Tibial nerve (tissue), 4 donors: ENCODE results near the gene LRP6. TPM values are rescaled to one million over a fixed set of nuclear protein-coding genes. Genes with fewer than 3 reads are reported as not detected.

Experiments used
- DNase-seq, 2 donors: peaks; one replicate each; pipeline ENCODE4 v3.0.0-alpha.2; 2019; ENCODE audit warnings: low spot score in 2 of 2
- H3K27ac ChIP-seq, 4 donors: fragments of 200-600 bp; sonication (generic) in 3 of 4; one replicate each; pipeline ENCODE4 v1.5.1; 2017 to 2019; ENCODE audit warnings: mild to moderate bottlenecking in 1 of 4
- H3K27me3 ChIP-seq, 2 donors: fragments of 200-600 bp; sonication (generic) in 1 of 2; one replicate each; pipeline versions ENCODE4 v1.5.1 to v1.6.0; 2017 to 2019
- H3K36me3 ChIP-seq, 3 donors: fragments of 200-600 bp; sonication (generic); one replicate each; pipeline ENCODE4 v1.5.1; 2018 to 2019
- H3K4me1 ChIP-seq, 4 donors: fragments of 200-600 bp; sonication (generic) in 3 of 4; one replicate each; pipeline ENCODE4 v1.5.1; 2017 to 2019
- H3K4me3 ChIP-seq, 4 donors: fragments of 200-600 bp; sonication (generic) in 3 of 4; one replicate each; pipeline ENCODE4 v1.5.1; 2017 to 2019; ENCODE audit warnings: mild to moderate bottlenecking in 1 of 4, moderate library complexity in 1 of 4
- H3K9me3 ChIP-seq, 4 donors: fragments of 200-600 bp; sonication (generic) in 3 of 4; one replicate each; pipeline ENCODE4 v1.5.1; 2017 to 2019
- EP300 ChIP-seq, 2 donors: sonication (generic); formaldehyde crosslinking; IDR thresholded peaks; one replicate each; pipeline ENCODE4 v1.6.1; 2017; ENCODE audit warnings: antibody characterized with exemption in 2 of 2, mild to moderate bottlenecking in 1 of 2
- POLR2A ChIP-seq, 2 donors: fragments of 450-650 bp; IDR thresholded peaks; one replicate each; pipeline ENCODE4 v1.6.1; 2017; ENCODE audit warnings: antibody characterized with exemption in 2 of 2, mild to moderate bottlenecking in 2 of 2, moderate library complexity in 2 of 2
- whole genome bisulfite sequencing, 2 donors: methylation state at CpG; one replicate each; pipeline ENCODE4 v1.1.5; 2018; 5-methylcytosine and 5-hydroxymethylcytosine counted together
- total RNA-seq, 4 donors: library from RNA; depleted of rRNA; stranded (reverse); fragments of >200 nt; gene quantifications; one replicate each; pipeline ENCODE4 v1.1.0, GENCODE V29; 2016
- TF ChIP-seq, protein P1 (sequence below), 5 experiments: fragments of 200-600 bp in 3 of 5; fragments of 450-650 bp in 2 of 5; sonication (generic) in 3 of 5; IDR thresholded peaks; one replicate each; pipeline ENCODE4 v1.5.1; 2016 to 2019; ENCODE audit warnings: antibody characterized with exemption in 5 of 5, mild to moderate bottlenecking in 3 of 5, moderate library complexity in 2 of 5

Gene LRP6
- total RNA-seq, 4 donors from 2014 or later, result 30.6 to 64.5 (median 44.9) TPM

DNA sequence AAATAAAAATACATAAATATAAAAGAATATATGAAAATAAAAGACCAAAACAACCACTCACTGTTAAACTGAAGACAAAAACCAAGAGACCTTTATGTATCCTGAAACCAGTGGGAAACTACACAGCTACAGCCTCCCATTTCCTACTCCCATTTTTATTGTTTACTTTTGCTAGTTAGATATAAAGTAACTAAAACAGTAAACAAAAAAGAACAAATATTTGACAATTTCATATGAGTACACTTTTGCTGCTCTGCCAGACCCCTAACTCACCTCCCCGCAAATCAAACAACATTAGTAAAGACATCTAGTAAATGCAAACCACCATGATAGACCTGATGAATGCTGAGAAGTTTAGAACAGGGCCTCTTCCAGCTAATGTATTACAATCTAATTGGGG is 99.0 kb downstream of the LRP6 start:
- Histone ChIP-seq H3K4me3 (no peak overlapping the region), H3K9me3 (no peaks in the 10 kb centered on the region), H3K27ac (no peak overlapping the region), H3K4me1 (peaks cover 0 to 19% (median 2%) of the 10 kb centered on the region in 4 donors), H3K27me3 (no peaks in the 10 kb centered on the region), H3K36me3 (peaks cover 0 to 7% (median 0%) of the 10 kb centered on the region in 3 donors)
- WGBS, 2 donors, result 97% methylated on average over 1 of the region's 1 CpG
- no peak for DNase-seq
- no peak for TF ChIP-seq EP300 (IDR thresholded peaks at IDR 0.05)
- no peak for TF ChIP-seq POLR2A (IDR thresholded peaks at IDR 0.05)
- TF ChIP-seq, protein P1, sequence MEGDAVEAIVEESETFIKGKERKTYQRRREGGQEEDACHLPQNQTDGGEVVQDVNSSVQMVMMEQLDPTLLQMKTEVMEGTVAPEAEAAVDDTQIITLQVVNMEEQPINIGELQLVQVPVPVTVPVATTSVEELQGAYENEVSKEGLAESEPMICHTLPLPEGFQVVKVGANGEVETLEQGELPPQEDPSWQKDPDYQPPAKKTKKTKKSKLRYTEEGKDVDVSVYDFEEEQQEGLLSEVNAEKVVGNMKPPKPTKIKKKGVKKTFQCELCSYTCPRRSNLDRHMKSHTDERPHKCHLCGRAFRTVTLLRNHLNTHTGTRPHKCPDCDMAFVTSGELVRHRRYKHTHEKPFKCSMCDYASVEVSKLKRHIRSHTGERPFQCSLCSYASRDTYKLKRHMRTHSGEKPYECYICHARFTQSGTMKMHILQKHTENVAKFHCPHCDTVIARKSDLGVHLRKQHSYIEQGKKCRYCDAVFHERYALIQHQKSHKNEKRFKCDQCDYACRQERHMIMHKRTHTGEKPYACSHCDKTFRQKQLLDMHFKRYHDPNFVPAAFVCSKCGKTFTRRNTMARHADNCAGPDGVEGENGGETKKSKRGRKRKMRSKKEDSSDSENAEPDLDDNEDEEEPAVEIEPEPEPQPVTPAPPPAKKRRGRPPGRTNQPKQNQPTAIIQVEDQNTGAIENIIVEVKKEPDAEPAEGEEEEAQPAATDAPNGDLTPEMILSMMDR (IDR thresholded peaks at IDR 0.05), result no peak

DNA sequence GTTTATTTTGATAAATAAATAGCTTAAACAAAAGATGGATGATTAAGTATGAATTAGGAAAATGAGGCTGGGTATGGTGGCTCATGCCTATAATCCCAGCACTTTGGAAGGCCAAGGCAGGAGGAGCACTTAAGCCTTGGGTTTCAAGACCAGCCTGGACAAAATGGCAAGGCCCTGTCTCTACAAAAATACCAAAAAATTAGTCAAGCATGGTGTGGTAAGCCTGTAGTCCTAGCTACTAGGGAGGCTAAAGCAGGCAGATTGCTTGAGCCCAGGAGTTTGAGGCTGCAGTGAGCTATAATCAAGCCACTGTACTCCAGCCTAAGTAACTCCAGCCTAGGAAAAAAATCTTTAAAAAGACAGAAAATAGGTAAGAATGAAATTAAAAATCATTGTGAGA is 100.1 kb downstream of the LRP6 start:
- DNase-seq, result no peak
- TF ChIP-seq EP300 (IDR thresholded peaks at IDR 0.05), result no peak
- TF ChIP-seq POLR2A (IDR thresholded peaks at IDR 0.05), result no peak
- TF ChIP-seq, protein P1 (IDR thresholded peaks at IDR 0.05), result no peak
- H3K27me3 ChIP-seq, result no peaks in the 10 kb centered on the region
- H3K4me1 ChIP-seq, result peaks cover 0 to 11% (median 0%) of the 10 kb centered on the region in 4 donors
- H3K9me3 ChIP-seq, result no peaks in the 10 kb centered on the region
- H3K36me3 ChIP-seq, result peaks cover 0 to 7% (median 0%) of the 10 kb centered on the region in 3 donors
- H3K27ac ChIP-seq, result no peak overlapping the region
- H3K4me3 ChIP-seq, result no peak overlapping the region

DNA sequence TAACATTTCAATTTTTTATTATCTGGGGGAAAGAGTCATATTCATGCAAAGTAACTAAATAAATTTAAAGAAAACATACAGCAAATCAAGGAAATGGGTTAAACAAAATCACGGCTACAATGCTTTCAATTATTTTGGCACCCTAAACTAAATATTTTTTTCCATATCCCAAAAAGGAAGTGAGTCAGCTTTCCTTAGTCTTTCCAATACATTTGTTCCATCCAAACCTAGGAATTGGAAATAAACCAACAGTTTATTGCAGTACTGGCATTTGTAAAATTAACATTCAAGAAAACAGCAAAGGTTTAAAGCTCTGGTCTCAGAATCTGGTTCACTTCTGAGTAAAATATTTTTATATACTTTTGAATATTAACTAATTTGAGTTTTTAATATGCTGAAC is 106.9 kb downstream of the LRP6 start:
- H3K4me3 ChIP-seq, result no peak overlapping the region
- no peak for DNase-seq
- TF ChIP-seq, protein P1 (IDR thresholded peaks at IDR 0.05), result no peak
- no peak for TF ChIP-seq EP300 (IDR thresholded peaks at IDR 0.05)
- TF ChIP-seq POLR2A (IDR thresholded peaks at IDR 0.05), result no peak
- 19 to 22% methylated on average over 1 of the region's 1 CpG for WGBS, 2 donors
- H3K27me3 ChIP-seq, result no peaks in the 10 kb centered on the region
- no peak overlapping the region for H3K27ac ChIP-seq
- peaks cover 0 to 34% (median 0%) of the 10 kb centered on the region in 3 donors for H3K36me3 ChIP-seq
- H3K4me1 ChIP-seq, result peaks cover 0 to 27% (median 2%) of the 10 kb centered on the region in 4 donors
- no peaks in the 10 kb centered on the region for H3K9me3 ChIP-seq

DNA sequence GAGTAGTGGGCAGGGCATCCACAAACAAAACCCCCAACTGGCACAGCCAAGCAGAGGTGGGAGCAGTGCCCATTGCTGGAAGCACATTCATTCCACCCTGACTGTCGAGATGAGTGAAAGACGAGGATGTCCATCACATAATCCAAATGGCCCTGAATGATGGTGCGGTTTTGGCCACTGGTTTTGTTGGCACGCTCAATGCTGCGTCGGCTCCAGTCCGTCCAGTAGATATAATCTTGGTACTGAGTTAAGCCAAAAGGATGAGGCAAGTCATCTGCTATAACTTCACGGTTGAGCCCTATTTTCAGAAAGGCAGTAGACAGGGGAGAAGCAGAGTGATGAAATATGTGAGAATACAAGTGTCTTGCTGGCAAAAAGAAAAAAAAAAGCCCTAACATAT is 108.0 kb downstream of the LRP6 start:
- DNase-seq, result no peak

DNA sequence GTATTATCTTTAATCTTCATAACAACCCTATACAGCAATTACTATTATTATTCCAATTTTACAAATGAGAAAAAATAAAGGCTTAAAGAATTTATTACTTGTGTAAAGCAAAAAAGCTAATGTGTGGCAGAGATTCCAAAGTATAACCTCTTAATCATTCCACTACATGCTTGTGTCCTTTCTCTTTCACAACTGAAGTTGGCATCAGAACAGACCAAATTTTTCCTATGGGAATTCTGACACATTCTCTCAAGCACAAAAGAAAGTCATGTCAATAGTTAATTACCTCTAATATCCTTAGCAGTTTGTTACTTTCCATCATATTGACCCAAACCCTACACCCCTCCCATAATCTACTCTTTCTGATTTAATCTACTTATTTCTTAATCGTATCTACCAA is 109.4 kb downstream of the LRP6 start:
- H3K4me3 ChIP-seq, result no peak overlapping the region
- DNase-seq, result no peak
- no peaks in the 10 kb centered on the region for H3K9me3 ChIP-seq
- no peak for TF ChIP-seq EP300 (IDR thresholded peaks at IDR 0.05)
- no peak for TF ChIP-seq POLR2A (IDR thresholded peaks at IDR 0.05)
- TF ChIP-seq, protein P1 (IDR thresholded peaks at IDR 0.05), result no peak
- no peak overlapping the region for H3K27ac ChIP-seq
- H3K4me1 ChIP-seq, result peaks cover 0 to 24% (median 2%) of the 10 kb centered on the region in 4 donors
- 88 to 92% methylated on average over 1 of the region's 1 CpG for WGBS, 2 donors
- peaks cover 0 to 42% (median 0%) of the 10 kb centered on the region in 3 donors for H3K36me3 ChIP-seq
- H3K27me3 ChIP-seq, result no peaks in the 10 kb centered on the region

More for the DNA sequence above, 108.0 kb downstream of the LRP6 start:
- TF ChIP-seq POLR2A (IDR thresholded peaks at IDR 0.05) (no peak), EP300 (IDR thresholded peaks at IDR 0.05) (no peak)
- TF ChIP-seq, protein P1 (IDR thresholded peaks at IDR 0.05), result no peak
- no peak overlapping the region for H3K27ac ChIP-seq
- peaks cover 0 to 24% (median 2%) of the 10 kb centered on the region in 4 donors for H3K4me1 ChIP-seq
- H3K36me3 ChIP-seq, result peaks cover 0 to 41% (median 0%) of the 10 kb centered on the region in 3 donors
- no peaks in the 10 kb centered on the region for H3K9me3 ChIP-seq
- H3K4me3 ChIP-seq, result no peak overlapping the region
- 89 to 93% methylated on average over 8 of the region's 8 CpGs for WGBS, 2 donors
- no peaks in the 10 kb centered on the region for H3K27me3 ChIP-seq
